ENCODE data around the gene PELI2.

The PELI2 gene

DNA sequence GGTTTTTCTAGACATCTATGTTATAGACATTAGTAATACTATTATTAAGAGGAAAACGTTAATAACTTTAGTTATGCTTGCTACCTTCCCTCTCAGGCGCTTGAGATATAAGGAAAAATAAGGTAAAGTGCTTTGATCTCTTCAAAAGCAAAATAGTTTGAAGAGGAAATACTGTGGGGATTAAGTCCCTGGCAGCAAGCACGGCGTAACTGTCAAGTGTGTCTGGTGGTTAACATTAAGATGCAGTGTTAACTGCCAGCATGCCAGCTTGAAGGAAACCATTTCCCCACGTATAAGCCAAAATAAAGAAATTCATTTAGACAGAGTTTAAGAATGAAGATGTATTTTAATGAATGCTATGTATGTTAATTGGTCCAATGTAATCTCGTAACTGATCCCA, 31.8 kb downstream of the PELI2 start:
- TF ChIP-seq ZFX (IDR thresholded peaks at IDR 0.05; ENCODE audit: borderline replicate concordance): no peak
- TF ChIP-seq, protein P1, sequence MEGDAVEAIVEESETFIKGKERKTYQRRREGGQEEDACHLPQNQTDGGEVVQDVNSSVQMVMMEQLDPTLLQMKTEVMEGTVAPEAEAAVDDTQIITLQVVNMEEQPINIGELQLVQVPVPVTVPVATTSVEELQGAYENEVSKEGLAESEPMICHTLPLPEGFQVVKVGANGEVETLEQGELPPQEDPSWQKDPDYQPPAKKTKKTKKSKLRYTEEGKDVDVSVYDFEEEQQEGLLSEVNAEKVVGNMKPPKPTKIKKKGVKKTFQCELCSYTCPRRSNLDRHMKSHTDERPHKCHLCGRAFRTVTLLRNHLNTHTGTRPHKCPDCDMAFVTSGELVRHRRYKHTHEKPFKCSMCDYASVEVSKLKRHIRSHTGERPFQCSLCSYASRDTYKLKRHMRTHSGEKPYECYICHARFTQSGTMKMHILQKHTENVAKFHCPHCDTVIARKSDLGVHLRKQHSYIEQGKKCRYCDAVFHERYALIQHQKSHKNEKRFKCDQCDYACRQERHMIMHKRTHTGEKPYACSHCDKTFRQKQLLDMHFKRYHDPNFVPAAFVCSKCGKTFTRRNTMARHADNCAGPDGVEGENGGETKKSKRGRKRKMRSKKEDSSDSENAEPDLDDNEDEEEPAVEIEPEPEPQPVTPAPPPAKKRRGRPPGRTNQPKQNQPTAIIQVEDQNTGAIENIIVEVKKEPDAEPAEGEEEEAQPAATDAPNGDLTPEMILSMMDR (IDR thresholded peaks at IDR 0.05): no peak

DNA sequence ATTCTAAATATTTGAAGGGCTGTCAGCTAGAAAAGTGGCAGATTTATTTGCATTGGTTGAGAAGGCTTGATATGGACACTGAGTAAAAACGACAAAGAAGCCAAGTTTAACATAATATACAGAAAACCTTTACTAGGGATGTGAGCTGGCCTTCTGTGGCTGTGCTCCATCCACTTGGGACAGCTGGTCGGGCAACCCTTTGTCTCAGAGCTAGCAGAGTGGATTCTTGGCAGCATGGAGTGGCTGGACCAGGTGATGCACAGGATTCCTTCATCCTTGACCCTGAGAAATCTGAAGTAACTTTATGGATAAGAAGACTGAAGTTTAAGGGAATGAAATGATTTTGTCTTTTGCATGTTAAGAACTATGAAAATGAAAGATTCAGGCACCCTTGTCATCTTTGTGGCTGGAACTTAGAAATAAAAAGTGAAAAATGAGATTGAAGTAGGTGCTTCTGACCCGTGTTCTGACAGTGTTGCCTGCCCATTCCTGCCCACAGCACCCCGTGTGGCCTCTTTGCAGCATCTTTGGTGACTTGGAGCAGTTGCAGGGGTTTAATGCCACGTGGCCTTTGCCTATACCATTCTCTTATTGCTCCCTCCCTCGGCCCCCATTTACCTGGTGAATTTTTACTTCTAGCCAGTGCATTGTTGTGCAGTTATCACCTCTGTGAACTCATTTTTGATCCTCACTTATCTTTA, 32.6 kb downstream of the PELI2 start:
- no peak for TF ChIP-seq ZFX (IDR thresholded peaks at IDR 0.05; ENCODE audit: borderline replicate concordance)
- TF ChIP-seq, protein P1 (IDR thresholded peaks at IDR 0.05): no peak
- H3K27ac ChIP-seq: no peak overlapping the region

More for the DNA sequence above, 31.8 kb downstream of the PELI2 start:
- H3K27ac ChIP-seq: no peak overlapping the region

DNA sequence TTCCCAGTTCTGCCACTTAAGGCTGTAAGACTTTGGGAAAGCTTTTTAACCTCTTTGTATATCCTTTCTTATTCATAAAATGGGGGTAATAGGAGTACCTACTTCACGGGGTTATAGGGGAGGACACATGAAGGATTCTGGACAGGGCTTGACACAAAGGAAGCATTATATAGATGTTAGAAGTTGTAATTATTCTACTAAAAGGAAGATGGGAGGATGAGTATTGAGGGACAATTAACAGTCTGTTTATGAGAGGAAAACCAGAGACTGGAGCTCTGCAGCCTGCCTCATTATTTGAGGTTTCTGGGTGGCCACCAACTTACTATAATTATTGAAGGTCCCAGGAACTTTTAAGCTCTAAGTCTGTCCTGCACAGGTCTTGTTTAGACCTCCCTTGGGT, 34.0 kb downstream of the PELI2 start:
- no peak for TF ChIP-seq ZFX (IDR thresholded peaks at IDR 0.05; ENCODE audit: borderline replicate concordance)
- TF ChIP-seq, protein P1 (IDR thresholded peaks at IDR 0.05): no peak

DNA sequence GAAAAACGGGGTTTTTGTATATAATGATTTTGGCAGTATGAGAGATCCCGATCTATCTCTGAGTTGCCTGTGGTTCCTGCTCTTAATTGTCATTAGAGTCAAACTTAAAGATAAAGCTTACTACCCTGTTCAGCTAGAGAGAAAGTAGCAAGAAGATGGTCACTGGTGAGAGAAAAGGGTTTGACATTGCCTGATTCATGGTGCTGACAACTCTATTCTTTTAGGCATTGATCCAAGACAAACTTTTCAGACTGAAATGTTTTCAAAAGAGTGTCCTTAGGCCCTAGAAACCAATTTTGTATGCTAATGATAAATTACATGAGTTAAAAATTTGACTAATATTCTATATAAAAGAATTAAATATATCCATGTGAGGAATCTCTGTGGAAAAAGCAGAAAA, 35.1 kb downstream of the PELI2 start:
- no peak for TF ChIP-seq ZFX (IDR thresholded peaks at IDR 0.05; ENCODE audit: borderline replicate concordance)
- TF ChIP-seq, protein P1 (IDR thresholded peaks at IDR 0.05): no peak

More for the DNA sequence above, 34.0 kb downstream of the PELI2 start:
- H3K27ac ChIP-seq: no peak overlapping the region

GRCh38 chr14:56154321-56154720, 36.1 kb downstream of the PELI2 start:
- TF ChIP-seq ZFX (IDR thresholded peaks at IDR 0.05; ENCODE audit: borderline replicate concordance): no peak
- TF ChIP-seq, protein P1 (IDR thresholded peaks at IDR 0.05): no peak
- no peak overlapping the region for H3K27ac ChIP-seq

More for the DNA sequence above, 35.1 kb downstream of the PELI2 start:
- H3K27ac ChIP-seq: no peak overlapping the region

DNA sequence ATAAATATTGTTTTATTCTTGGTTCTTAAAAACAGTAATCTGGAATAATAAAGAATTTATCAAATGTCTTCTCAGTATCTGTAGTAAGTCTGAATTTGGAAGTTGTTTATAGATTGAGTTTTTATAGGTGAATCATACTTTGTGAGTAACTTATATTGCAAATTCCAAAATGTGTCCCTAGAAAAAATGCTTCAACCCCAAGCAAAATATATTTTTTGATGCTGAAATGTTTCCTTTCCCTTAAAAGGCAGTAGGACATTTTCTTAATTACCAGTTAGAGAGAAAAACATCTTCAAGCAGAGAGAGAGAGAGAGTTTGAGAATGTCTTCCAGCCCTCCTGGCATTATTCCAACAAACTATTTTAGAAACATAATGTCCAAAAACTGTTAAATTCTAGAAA, 37.9 kb downstream of the PELI2 start:
- no peak overlapping the region for H3K27ac ChIP-seq
- TF ChIP-seq, protein P1 (IDR thresholded peaks at IDR 0.05): no peak
- no peak for TF ChIP-seq ZFX (IDR thresholded peaks at IDR 0.05; ENCODE audit: borderline replicate concordance)

GRCh38 chr14:56159066-56159465, 40.9 kb downstream of the PELI2 start:
- TF ChIP-seq, protein P1 (IDR thresholded peaks at IDR 0.05): no peak
- TF ChIP-seq ZFX (IDR thresholded peaks at IDR 0.05; ENCODE audit: borderline replicate concordance): no peak
- no peak overlapping the region for H3K27ac ChIP-seq

Measured in 22Rv1 (cell line).